HUDEP-2 (cell line): ENCODE measurements around the gene PWWP2B.

Source experiments
- DNase-seq, 76 experiments: peaks; one replicate each; lab custom pipeline; 2025; ENCODE audit not compliant: unreplicated experiment in 76 of 76; lab: John Stamatoyannopoulos, UW

Gene PWWP2B

GRCh38 chr10:132363376-132363775, 33.6 kb upstream of the PWWP2B start:
- no peak for DNase-seq

GRCh38 chr10:132363921-132364593, 32.9 kb upstream of the PWWP2B start:
- no peak for DNase-seq

GRCh38 chr10:132364594-132364970, 32.4 kb upstream of the PWWP2B start:
- DNase-seq, result no peak

- DNase-seq, result no peak
Observed at GRCh38 chr10:132365102-132365501, 31.9 kb upstream of the PWWP2B start.

- no peak for DNase-seq
Observed at GRCh38 chr10:132366006-132366405, 31.0 kb upstream of the PWWP2B start.

GRCh38 chr10:132366499-132366898, 30.5 kb upstream of the PWWP2B start:
- no peak for DNase-seq

- DNase-seq, result no peak
Observed at GRCh38 chr10:132368391-132368790, 28.6 kb upstream of the PWWP2B start.

- no peak for DNase-seq
Observed at GRCh38 chr10:132368881-132369635, 27.9 kb upstream of the PWWP2B start.

- DNase-seq, result no peak
Observed at GRCh38 chr10:132369636-132370185, 27.3 kb upstream of the PWWP2B start.

- DNase-seq, result no peak
Observed at GRCh38 chr10:132370426-132371340, 26.3 kb upstream of the PWWP2B start.

- peak in 7 of 76 experiments; percentile 8 to 30 (median 15) for DNase-seq
Observed at GRCh38 chr10:132371641-132372081, 25.3 kb upstream of the PWWP2B start.

- DNase-seq, result no peak
Observed at GRCh38 chr10:132372516-132373095, 24.4 kb upstream of the PWWP2B start.

- no peak for DNase-seq
Observed at GRCh38 chr10:132373241-132373955, 23.6 kb upstream of the PWWP2B start.

GRCh38 chr10:132374176-132374575, 22.8 kb upstream of the PWWP2B start:
- DNase-seq, result no peak

- DNase-seq, result no peak
Observed at GRCh38 chr10:132374612-132375011, 22.4 kb upstream of the PWWP2B start.

GRCh38 chr10:132375116-132375794, 21.7 kb upstream of the PWWP2B start:
- no peak for DNase-seq

GRCh38 chr10:132375795-132376297, 21.2 kb upstream of the PWWP2B start:
- DNase-seq, result no peak

GRCh38 chr10:132376394-132376851, 20.6 kb upstream of the PWWP2B start:
- DNase-seq, result no peak

- DNase-seq, result no peak
Observed at GRCh38 chr10:132377326-132377725, 19.7 kb upstream of the PWWP2B start.
